ENCODE data around the gene HS3ST5. TPM values are rescaled to one million over a fixed set of nuclear protein-coding genes. Genes with fewer than 3 reads are reported as not detected.

HS3ST5 gene
- total RNA-seq, 4 donors from 2014 or later, result 0.42 to 2.8 TPM; not detected in 2

DNA sequence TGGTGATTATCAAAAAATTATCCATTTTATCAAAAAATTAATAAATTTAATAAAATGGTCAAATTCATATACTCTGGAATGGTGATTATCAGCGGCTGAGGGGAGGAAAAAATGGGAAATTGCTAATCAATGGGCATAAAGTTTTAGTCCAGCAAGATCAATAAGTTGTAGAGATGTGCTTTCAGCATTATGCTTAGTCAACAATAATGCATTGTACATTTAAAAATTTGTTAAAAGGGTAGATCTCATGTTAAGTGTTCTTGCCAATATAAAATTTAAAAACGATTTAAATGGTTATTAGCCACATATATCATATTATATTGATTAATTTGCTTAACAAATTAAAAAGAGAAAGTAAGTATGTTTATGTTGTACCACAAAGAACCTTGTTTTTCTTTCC is 56.6 kb downstream of the HS3ST5 start:
- no peak overlapping the region for H3K27ac ChIP-seq
- H3K4me3 ChIP-seq, result no peak overlapping the region
- H3K9me3 ChIP-seq, result no peaks in the 10 kb centered on the region
- no peak for TF ChIP-seq EP300 (IDR thresholded peaks at IDR 0.05)
- TF ChIP-seq, protein P1, sequence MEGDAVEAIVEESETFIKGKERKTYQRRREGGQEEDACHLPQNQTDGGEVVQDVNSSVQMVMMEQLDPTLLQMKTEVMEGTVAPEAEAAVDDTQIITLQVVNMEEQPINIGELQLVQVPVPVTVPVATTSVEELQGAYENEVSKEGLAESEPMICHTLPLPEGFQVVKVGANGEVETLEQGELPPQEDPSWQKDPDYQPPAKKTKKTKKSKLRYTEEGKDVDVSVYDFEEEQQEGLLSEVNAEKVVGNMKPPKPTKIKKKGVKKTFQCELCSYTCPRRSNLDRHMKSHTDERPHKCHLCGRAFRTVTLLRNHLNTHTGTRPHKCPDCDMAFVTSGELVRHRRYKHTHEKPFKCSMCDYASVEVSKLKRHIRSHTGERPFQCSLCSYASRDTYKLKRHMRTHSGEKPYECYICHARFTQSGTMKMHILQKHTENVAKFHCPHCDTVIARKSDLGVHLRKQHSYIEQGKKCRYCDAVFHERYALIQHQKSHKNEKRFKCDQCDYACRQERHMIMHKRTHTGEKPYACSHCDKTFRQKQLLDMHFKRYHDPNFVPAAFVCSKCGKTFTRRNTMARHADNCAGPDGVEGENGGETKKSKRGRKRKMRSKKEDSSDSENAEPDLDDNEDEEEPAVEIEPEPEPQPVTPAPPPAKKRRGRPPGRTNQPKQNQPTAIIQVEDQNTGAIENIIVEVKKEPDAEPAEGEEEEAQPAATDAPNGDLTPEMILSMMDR (IDR thresholded peaks at IDR 0.05), result no peak
- no peaks in the 10 kb centered on the region for H3K36me3 ChIP-seq
- 87 to 89% methylated on average over 2 of the region's 2 CpGs for WGBS, 2 donors
- DNase-seq (ENCODE audit: low spot score in 2 of 2), result no peak
- peaks cover 0 to 6% (median 0%) of the 10 kb centered on the region in 4 donors for H3K4me1 ChIP-seq
- no peaks in the 10 kb centered on the region for H3K27me3 ChIP-seq

DNA sequence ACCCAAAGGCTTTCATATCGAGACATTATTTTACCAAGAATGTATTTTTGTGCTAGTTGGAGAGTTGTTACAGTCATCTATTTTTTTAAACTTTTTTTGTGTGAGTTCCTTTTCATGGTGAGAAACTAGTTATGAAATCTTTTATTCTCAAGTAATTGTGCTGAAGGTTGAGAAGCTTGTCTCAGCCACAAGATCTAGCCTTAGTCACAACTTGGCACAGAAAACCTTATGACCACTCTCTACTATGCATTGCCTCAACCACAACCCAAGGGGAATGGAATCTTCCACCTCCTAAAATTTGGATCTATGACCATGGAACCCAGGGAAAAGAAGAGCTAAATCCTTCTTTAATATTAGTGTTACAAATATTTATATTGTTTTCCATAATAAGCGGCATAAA is 58.5 kb downstream of the HS3ST5 start:
- no peaks in the 10 kb centered on the region for H3K27me3 ChIP-seq
- no peaks in the 10 kb centered on the region for H3K36me3 ChIP-seq
- TF ChIP-seq EP300 (IDR thresholded peaks at IDR 0.05) (no peak), POLR2A (IDR thresholded peaks at IDR 0.05) (no peak)
- TF ChIP-seq, protein P1 (IDR thresholded peaks at IDR 0.05), result no peak
- no peaks in the 10 kb centered on the region for H3K9me3 ChIP-seq
- H3K4me3 ChIP-seq, result no peak overlapping the region
- no peak for DNase-seq (ENCODE audit: low spot score in 2 of 2)
- peaks cover 0 to 6% (median 0%) of the 10 kb centered on the region in 4 donors for H3K4me1 ChIP-seq
- H3K27ac ChIP-seq, result no peak overlapping the region
- 82 to 85% methylated on average over 2 of the region's 2 CpGs for WGBS, 2 donors

DNA sequence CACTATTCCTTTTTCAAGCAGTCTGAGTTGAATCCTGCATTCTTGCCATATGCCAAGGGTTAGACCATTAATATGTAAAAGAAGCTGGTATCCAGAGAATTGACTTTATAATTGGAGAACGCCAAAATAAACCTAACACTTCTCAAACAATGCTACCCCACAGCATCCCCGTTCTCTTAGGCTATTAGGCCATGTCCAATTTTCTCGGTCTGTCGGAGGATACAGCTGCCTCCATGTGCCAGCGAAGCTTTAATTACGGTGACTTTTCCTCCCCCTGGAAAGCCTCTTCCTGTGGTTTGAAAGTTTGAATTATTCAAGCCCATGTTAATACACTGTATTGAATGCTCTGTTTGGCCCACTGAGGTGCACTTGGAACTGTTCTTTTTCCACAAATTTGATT is 60.5 kb downstream of the HS3ST5 start:
- DNase-seq (ENCODE audit: low spot score in 2 of 2), result no peak
- Histone ChIP-seq H3K27ac (no peak overlapping the region), H3K27me3 (no peaks in the 10 kb centered on the region), H3K4me3 (no peak overlapping the region), H3K36me3 (no peaks in the 10 kb centered on the region), H3K4me1 (peaks cover 0 to 6% (median 0%) of the 10 kb centered on the region in 4 donors), H3K9me3 (no peaks in the 10 kb centered on the region)
- WGBS, 2 donors, result 37 to 46% methylated on average over 6 of the region's 6 CpGs
- TF ChIP-seq, protein P1 (IDR thresholded peaks at IDR 0.05), result no peak
- TF ChIP-seq EP300 (IDR thresholded peaks at IDR 0.05) (no peak), POLR2A (IDR thresholded peaks at IDR 0.05) (no peak)

DNA sequence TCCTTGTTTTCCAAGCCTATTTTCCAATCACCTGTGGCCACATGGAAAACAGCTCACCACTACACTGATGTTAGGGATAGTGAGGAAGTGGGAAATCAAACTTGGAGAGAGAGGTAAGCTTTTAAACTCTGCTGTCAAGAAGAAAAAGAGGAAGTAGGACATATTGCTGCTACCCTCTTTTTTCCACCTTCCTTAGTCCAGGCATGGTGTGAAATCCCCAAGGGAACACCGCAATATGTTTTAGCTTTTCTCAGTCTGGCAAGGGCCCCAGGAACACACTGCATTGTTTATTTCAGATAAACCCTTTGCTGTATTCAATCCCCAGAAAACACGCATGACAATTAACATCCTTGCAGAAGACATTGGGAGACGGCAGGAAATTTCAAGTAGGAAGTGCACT is 61.3 kb downstream of the HS3ST5 start:
- Histone ChIP-seq H3K4me1 (peaks cover 0 to 9% (median 0%) of the 10 kb centered on the region in 4 donors), H3K36me3 (no peaks in the 10 kb centered on the region), H3K27ac (no peak overlapping the region), H3K9me3 (no peaks in the 10 kb centered on the region), H3K4me3 (no peak overlapping the region), H3K27me3 (no peaks in the 10 kb centered on the region)
- 43 to 58% methylated on average over 3 of the region's 3 CpGs for WGBS, 2 donors
- TF ChIP-seq EP300 (IDR thresholded peaks at IDR 0.05) (no peak), POLR2A (IDR thresholded peaks at IDR 0.05) (no peak)
- TF ChIP-seq, protein P1 (IDR thresholded peaks at IDR 0.05), result no peak
- no peak for DNase-seq (ENCODE audit: low spot score in 2 of 2)

DNA sequence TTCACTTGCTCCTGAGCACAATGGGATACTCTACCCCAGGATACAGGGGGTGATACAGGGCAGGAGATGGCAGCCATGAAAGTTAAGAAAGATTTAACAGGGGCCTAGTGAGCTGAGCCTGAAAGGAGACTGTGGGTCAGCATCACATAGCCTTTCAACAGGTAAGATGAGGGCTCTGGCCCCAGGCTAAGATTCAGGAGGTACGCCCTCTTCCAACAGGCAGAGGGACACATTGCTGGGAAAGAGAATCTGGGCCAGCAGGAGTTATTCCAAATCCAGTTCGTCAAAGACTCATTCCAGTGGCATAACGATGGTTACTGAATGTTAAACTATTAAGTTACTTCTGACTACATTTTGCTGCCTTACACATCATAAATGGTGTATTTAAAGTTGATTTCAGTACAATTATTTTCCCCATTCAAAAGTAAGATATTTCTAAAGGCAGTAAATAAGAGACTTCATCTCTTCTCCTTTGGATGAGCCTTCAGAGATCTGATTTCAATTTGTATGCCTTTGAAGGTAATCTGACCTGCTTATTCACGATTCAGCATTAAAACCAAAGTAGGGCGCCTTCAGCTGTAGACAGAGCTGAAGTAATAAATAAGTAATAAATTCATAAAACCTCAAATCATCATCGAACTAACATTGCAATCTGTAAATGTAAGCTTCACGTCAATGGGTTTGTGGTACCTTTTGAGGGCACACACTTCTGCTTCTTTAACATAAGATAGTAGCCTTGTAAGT is 62.4 kb downstream of the HS3ST5 start:
- no peak overlapping the region for H3K4me3 ChIP-seq
- 91 to 94% methylated on average over 7 of the region's 7 CpGs for WGBS, 2 donors
- H3K9me3 ChIP-seq, result no peaks in the 10 kb centered on the region
- H3K27ac ChIP-seq, result no peak overlapping the region
- TF ChIP-seq EP300 (IDR thresholded peaks at IDR 0.05) (no peak), POLR2A (IDR thresholded peaks at IDR 0.05) (no peak)
- TF ChIP-seq, protein P1 (IDR thresholded peaks at IDR 0.05), result no peak
- no peaks in the 10 kb centered on the region for H3K36me3 ChIP-seq
- H3K27me3 ChIP-seq, result no peaks in the 10 kb centered on the region
- H3K4me1 ChIP-seq, result peaks cover 0 to 9% (median 0%) of the 10 kb centered on the region in 4 donors
- no peak for DNase-seq (ENCODE audit: low spot score in 2 of 2)
